BJ (cell line): Measurements from ENCODE around the gene GGCX. TPM values are rescaled to one million over a fixed set of nuclear protein-coding genes. Genes with fewer than 3 reads are reported as not detected.
"Not testable (repeated sequence)": the region's sequence is repeated elsewhere in the genome, so short reads cannot be mapped to it uniquely, and the experiment has no call there.

Experiments
- CTCF ChIA-PET: fragments of 350-600 bp; formaldehyde crosslinking; extraction: SDS; loops from one replicate; lab custom pipeline; 2021; ENCODE audit warnings: antibody characterized with exemption, inconsistent platforms; lab: Yijun Ruan, JAX
- POLR2A ChIA-PET: fragments of 300-600 bp; sonication (Branson Sonifier 250); formaldehyde crosslinking; extraction: SDS; loops from one replicate; lab custom pipeline; 2021; ENCODE audit warnings: antibody characterized with exemption; lab: Charles Lee
- DNase-seq: peaks from one replicate; pipeline ENCODE4 v3.0.0-alpha.2; 2011; ENCODE audit warnings: low read depth
- H3K27me3 ChIP-seq: 2 replicates; pipeline ENCODE4 v1.6.0; 2011; ENCODE audit warnings: low read length; ENCODE audit not compliant: control insufficient read depth, insufficient read depth
- H3K36me3 ChIP-seq: 2 replicates; pipeline ENCODE4 v1.5.1; 2011; ENCODE audit warnings: low read length; ENCODE audit not compliant: control insufficient read depth, insufficient read depth
- H3K4me3 ChIP-seq: 2 replicates; pipeline ENCODE4 v1.5.1; 2011; ENCODE audit warnings: low read depth, mild to moderate bottlenecking, control low read depth, low read length
- polyA plus RNA-seq: library from polyadenylated mRNA; depleted of rRNA; stranded (reverse); fragments of >200 nt; gene quantifications from 2 replicates; pipeline ENCODE4 v1.2.3, GENCODE V29; 2011
- TF ChIP-seq, protein P1 (sequence below): IDR thresholded peaks from 2 replicates; pipeline ENCODE4 v1.5.1; 2011; ENCODE audit warnings: low read depth, mild to moderate bottlenecking, control low read depth, inconsistent platforms, low read length, moderate library complexity; ENCODE audit not compliant: insufficient read depth

The GGCX gene
- polyA plus RNA-seq, 1 experiment = 45.9 TPM

DNA sequence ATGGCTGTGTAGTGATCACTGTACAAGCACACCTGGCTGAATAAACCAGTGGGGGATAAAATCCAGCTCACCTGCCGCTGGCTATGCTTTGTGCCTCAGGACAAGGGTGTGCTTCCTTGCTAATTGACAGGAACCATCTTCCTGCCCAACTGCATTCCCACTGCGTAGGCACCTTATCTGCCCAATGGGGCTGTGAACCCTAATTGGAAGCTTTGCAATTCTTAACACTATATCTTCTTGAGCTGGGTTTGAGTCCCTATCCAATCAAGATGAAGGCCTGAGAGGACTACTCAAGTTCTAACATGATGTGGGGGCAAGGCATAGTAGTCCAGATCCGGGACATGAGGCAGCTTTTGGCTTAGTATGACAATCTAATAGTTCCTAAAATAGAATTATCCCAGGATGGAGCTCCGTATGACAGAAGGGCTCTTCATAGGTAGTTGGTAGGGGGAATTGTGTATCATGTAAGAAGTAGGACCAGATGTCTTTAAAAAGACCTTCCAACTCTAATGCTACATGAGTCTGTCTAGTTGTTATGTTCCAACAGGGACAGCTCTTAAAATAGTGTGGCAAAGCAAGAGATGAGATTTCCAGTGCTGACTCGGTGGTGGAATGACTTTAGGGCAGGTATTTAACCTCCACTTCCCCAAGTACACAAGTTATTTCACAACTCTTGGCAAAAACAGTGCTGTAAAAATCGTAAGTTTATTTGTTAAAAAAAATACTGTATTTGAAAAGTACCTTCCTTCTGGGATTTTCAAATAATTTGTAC lies 43.5 kb upstream of the GGCX start:
- TF ChIP-seq, protein P1, sequence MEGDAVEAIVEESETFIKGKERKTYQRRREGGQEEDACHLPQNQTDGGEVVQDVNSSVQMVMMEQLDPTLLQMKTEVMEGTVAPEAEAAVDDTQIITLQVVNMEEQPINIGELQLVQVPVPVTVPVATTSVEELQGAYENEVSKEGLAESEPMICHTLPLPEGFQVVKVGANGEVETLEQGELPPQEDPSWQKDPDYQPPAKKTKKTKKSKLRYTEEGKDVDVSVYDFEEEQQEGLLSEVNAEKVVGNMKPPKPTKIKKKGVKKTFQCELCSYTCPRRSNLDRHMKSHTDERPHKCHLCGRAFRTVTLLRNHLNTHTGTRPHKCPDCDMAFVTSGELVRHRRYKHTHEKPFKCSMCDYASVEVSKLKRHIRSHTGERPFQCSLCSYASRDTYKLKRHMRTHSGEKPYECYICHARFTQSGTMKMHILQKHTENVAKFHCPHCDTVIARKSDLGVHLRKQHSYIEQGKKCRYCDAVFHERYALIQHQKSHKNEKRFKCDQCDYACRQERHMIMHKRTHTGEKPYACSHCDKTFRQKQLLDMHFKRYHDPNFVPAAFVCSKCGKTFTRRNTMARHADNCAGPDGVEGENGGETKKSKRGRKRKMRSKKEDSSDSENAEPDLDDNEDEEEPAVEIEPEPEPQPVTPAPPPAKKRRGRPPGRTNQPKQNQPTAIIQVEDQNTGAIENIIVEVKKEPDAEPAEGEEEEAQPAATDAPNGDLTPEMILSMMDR = no peak
- H3K36me3 ChIP-seq = peaks cover 12% of the 10 kb centered on the region
- POLR2A ChIA-PET = interaction anchor here (2.2 kb wide), 1 partner anchor 9 kb away, joined by 8 read pairs; the partner anchor contains the start of gene RNF181
- H3K4me3 ChIP-seq = no peak overlapping the region
- H3K27me3 ChIP-seq = no peaks in the 10 kb centered on the region
- no peak for DNase-seq
- CTCF ChIA-PET = interaction anchor here (0.9 to 1.1 kb wide), 3 partner anchors 14 to 209 kb away, joined by 3 to 4 read pairs (median 3); no protein-coding TSS in a partner anchor

DNA sequence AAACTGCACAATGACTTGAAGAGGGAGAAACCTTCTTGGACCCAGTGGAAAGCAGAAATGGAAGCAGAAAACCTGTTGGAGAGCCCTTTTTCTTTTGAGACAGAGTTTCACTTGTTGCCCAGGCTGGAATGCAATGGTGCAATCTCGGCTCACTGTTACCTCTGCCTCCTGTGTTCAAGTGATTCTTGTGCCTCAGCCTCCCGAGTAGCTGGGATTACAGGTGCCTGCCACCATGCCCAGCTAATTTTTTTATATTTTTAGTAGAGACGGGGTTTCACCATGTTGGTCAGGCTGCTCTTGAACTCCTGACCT lies 42.8 kb upstream of the GGCX start:
- CTCF ChIA-PET = interaction anchor here (1.0 to 1.1 kb wide), 2 partner anchors 13 to 210 kb away, joined by 3 read pairs; no protein-coding TSS in a partner anchor
- H3K27me3 ChIP-seq, H3K4me3 ChIP-seq, DNase-seq: not testable (repeated sequence)
- POLR2A ChIA-PET = interaction anchor here (2.2 kb wide), 1 partner anchor 9 kb away, joined by 8 read pairs; the partner anchor contains the start of gene RNF181
- H3K36me3 ChIP-seq = peaks cover 14% of the 10 kb centered on the region

DNA sequence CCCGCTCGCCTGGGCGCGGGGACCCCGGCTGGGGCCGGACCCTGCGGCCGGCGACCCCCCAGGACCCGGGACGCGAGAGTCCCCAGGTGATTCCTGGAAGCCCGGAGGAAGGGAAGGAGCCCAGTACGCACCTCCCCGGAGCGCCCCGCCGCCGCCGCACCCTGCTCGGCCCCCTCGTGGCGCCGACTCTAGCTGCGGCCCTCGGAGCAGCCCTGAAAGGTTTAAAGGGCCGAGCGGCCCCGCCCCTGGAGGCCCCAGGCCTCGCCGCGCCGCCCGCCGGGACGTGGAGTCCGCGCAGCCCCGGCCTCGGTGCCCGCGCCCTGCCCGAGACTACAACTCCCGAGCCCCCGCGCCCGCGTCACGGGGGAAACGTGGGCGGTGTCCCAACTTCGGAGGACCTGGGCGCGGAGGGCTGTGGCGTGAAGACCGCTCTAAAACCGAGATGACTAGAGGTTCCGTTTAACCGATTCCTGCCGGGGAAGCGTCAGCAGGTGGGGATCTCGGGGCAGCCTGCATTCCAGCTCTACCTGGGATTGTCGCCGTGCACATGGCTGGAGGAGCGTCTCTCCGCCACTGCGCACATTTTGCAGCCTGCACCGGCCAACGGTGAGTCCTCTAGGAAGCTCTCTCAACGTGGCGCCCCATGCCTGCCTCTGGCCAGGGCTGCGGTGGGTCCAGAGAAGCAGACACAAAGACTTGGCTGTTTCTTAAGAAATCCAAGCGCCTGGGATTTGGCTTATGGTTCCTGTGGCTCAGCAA lies 41.4 kb upstream of the GGCX start, which contains the start of gene TMEM150A:
TSS of gene TMEM150A (minus strand) at position 223 of the 759 bp plus-strand sequence. CDS start 750 bp downstream, outside the sequence.
- POLR2A ChIA-PET = interaction anchor here (2.0 kb wide), 1 partner anchor 9 kb away, joined by 5 read pairs; the partner anchor contains the start of gene C2orf68
- TF ChIP-seq, protein P1 = peak; percentile 28; the same call in 1 of the 2 replicates

GRCh38 chr2:85601771-85602475 lies 40.6 kb upstream of the GGCX start:
- ChIA-PET CTCF (interaction anchor here (0.6 to 1.6 kb wide), 2 partner anchors 11 to 396 kb away, joined by 3 to 6 read pairs; no protein-coding TSS in a partner anchor), POLR2A (interaction anchor here (2.0 kb wide), 1 partner anchor 10 kb away, joined by 5 read pairs; the partner anchor contains the start of gene C2orf68)
- H3K36me3 ChIP-seq = peaks cover 16% of the 10 kb centered on the region
- peak overlapping the region; percentile 59 for H3K4me3 ChIP-seq
- TF ChIP-seq, protein P1 = no peak
- DNase-seq = no peak
- H3K27me3 ChIP-seq = no peaks in the 10 kb centered on the region

More for the DNA sequence above, 41.4 kb upstream of the GGCX start, which contains the start of gene TMEM150A:
- no peak for DNase-seq
- Histone ChIP-seq H3K36me3 (peaks cover 12% of the 10 kb centered on the region), H3K4me3 (peak within 1 kb of the TSS; percentile 59), H3K27me3 (no peaks in the 10 kb centered on the region)
- CTCF ChIA-PET = interaction anchor here (0.6 to 1.0 kb wide), 3 partner anchors 17 to 395 kb away, joined by 3 read pairs; no protein-coding TSS in a partner anchor
